ENCODE results near the gene CPEB4. TPM values are rescaled to one million over a fixed set of nuclear protein-coding genes. Genes with fewer than 3 reads are reported as not detected.

The CPEB4 gene
- total RNA-seq, 4 donors from 2014 or later = 42.1 to 58.7 (median 49.3) TPM

DNA sequence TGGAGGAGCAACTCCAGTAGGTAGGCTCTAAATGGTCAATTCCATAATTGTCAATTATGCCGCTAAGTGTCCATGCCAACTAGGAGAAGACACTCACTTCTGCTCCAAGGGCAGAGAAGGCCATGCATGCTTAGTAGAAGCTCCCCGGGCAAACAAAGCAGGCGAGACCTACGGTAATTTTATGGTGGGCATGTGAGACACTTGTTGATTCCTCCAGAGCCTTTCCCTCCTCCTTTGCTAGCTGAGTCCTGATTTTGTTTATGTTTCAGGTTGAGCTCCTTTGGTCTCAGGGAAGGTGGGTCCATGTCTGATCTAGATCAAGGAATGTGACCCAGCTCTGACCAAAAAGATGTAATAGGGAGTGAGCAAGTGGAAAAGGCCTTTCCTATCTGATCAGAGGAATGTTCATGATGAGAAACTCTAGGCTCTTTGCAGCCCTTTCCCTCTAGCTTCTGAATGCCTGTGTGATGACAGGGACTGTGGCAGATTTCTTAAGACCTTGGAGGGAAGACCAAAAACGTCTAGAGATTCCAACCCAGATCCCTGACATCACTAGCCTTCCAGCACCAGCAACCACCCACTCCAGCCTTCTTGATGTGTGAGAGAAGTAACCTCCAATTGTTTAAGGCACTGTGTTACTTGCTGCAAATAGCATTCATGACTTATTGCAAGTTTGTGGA lies 7.7 kb upstream of the CPEB4 start:
- TF ChIP-seq, protein P1, sequence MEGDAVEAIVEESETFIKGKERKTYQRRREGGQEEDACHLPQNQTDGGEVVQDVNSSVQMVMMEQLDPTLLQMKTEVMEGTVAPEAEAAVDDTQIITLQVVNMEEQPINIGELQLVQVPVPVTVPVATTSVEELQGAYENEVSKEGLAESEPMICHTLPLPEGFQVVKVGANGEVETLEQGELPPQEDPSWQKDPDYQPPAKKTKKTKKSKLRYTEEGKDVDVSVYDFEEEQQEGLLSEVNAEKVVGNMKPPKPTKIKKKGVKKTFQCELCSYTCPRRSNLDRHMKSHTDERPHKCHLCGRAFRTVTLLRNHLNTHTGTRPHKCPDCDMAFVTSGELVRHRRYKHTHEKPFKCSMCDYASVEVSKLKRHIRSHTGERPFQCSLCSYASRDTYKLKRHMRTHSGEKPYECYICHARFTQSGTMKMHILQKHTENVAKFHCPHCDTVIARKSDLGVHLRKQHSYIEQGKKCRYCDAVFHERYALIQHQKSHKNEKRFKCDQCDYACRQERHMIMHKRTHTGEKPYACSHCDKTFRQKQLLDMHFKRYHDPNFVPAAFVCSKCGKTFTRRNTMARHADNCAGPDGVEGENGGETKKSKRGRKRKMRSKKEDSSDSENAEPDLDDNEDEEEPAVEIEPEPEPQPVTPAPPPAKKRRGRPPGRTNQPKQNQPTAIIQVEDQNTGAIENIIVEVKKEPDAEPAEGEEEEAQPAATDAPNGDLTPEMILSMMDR (IDR thresholded peaks at IDR 0.05; ENCODE audit: low read depth) = no peak

DNA sequence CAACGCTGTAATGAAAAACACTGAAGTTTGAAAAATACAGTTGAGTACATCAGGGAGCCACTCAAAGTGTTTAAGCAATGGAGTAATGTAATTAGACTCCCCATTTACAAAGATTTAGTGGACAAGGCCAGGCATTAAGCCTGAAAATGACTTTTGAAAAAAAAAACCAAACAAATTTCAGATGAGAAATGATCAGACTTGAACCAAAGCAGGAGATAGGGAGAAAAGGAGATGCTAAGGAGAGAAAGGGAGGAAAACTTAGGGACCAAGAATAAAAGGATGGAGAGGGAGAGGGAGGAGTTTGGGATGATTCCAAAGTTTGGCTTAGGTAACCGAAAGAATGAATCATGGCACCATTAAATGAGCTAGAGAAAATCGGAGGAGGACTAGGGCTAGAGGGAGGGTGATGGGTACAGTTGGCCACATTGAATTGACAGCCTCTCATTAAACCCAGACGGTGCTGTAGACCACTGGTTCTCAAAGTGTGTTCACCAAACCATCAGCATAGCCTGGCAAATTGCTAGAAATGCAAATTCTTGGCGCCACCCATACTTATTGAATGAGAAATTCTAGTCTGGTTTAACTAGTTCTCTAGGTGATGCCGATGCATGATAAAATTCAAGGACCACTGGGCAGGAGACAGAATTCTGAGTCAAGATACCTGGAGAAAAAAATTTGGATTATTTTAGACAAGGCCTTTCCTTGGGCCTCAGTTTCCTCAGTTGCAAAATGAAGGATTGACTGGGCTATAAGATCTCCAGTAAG lies 6.2 kb upstream of the CPEB4 start:
- TF ChIP-seq, protein P1 (IDR thresholded peaks at IDR 0.05; ENCODE audit: low read depth) = no peak

DNA sequence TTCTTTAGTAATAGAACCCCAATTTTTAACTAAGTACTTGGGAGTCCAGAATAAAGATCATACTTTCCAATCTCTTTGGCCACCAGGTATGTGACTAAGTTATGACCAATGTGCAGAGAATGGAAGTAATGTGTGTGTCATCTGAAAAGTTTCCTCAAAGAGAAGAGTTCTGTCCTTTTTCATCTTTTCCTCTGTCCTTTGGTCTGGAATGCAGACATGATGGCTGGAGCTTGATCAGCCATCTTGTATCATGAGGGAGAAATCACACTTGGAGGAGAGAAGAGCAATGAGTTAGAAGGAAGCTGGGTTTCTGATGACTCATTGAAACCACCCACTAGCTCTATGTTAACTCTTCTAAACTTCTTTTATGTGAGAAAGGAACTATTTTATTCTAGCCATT lies 5.5 kb upstream of the CPEB4 start:
- TF ChIP-seq, protein P1 (IDR thresholded peaks at IDR 0.05; ENCODE audit: low read depth) = no peak

DNA sequence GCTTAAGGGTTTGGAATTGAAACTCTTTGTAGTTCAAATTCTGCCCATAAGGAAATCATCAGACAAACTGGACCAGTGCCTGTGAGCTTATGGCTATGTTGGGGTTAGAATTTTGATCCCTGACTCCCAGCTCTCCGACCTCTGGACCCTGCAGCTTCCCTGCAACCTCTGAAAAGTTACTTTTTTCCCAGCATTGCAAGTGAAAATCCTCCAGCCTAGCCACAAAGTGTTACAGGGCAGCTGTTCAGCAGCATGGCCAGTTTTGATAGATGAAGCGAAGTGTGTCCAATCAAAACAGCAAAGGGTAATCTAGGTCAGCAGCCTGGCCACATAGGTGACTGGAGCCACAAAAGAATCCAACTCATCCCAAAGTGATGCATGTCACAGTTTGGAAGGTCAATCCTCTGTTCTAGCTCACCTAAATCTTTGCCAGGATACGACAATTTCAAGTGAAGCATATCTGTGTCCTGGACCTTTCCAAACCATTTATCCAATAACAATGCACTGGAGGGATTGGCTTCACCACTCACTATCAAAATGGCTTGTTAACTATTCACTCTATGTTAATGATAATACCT lies 4.7 kb upstream of the CPEB4 start:
- TF ChIP-seq, protein P1 (IDR thresholded peaks at IDR 0.05; ENCODE audit: low read depth) = no peak

DNA sequence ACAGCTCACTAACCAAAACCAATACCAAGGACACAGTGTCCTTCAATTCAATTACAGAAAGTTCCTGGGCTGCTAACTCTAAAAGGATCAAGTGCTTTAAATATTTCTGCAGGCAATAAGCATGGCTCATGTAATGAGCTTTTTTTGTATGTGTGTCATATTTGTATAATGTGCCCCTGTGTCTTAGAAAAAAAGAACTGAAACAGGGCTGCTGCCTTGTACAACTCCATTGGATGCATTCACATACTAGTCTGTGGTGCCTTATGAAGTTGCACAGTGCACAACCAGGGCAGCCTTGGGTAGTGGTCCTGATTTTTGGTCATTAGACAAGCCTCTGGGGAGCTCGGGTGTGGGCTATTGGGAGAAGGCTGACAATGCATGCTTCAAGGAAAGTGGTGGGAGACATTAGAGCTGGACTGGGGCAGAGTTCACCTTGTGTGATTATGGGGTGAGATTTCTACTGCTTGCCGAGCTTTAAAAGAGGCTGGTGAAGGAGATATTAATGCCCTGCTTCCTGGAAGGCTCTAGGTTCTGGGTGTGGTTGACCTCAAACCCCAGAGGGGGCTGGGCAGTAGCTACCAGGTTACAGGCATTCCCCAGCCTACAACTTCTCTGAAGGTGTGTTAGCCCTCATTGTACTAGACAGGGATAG lies 3.6 kb upstream of the CPEB4 start:
- TF ChIP-seq, protein P1 (IDR thresholded peaks at IDR 0.05; ENCODE audit: low read depth) = no peak

DNA sequence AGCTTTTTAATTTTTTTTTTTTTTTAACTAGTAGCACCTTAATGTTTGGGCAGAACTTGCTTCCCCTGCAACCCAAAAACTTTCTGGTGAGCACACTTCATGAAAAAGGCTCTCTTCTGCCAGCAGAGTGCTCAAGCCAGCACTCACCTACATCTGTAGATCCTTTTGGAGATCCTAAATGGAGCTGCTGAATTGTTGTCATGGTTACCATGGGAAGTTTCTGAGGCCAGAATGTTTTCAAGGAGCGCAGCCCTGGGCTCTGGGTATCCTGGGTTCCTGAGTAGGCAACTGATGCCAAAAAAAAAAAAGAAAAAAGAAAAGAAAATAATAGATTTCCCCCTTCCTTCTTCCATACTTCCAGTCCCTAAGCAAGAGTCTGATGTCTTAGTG lies 3.1 kb upstream of the CPEB4 start:
- TF ChIP-seq, protein P1 (IDR thresholded peaks at IDR 0.05; ENCODE audit: low read depth) = no peak
